ENCODE results near the gene MACROD1.

DNA sequence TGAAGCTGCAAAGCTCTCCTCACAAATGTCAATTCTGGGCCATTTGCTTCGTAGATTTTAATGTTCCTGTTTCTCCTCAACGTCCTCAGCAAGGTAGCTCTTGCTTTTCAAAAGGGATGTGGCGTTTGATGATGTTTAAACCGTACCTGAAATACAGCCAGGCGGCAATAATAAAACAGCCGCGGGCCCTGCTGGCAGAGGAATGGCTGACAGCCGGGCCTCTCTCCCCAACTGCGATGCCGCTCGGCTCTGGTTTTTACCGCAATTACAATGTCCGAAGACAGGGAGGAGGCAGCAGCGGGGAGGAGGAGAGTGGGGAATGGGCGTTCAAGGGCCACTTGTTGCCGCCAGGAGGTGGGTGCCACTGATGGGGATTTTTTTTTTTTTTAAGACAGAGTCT lies 27.5 kb downstream of the MACROD1 start:
- TF ChIP-seq TAF1 (IDR thresholded peaks at IDR 0.05; ENCODE audit: low read depth) (no peak), TCF12 (IDR thresholded peaks at IDR 0.05; ENCODE audit: low read depth) (no peak), CEBPB (IDR thresholded peaks at IDR 0.05) (no peak), EP300 (IDR thresholded peaks at IDR 0.05; ENCODE audit: borderline replicate concordance) (no peak), YY1 (IDR thresholded peaks at IDR 0.05; ENCODE audit: low read depth) (no peak), EGR1 (IDR thresholded peaks at IDR 0.05) (no peak), CREB1 (IDR thresholded peaks at IDR 0.05; ENCODE audit: low read depth) (no peak)
- TF ChIP-seq, protein P1, sequence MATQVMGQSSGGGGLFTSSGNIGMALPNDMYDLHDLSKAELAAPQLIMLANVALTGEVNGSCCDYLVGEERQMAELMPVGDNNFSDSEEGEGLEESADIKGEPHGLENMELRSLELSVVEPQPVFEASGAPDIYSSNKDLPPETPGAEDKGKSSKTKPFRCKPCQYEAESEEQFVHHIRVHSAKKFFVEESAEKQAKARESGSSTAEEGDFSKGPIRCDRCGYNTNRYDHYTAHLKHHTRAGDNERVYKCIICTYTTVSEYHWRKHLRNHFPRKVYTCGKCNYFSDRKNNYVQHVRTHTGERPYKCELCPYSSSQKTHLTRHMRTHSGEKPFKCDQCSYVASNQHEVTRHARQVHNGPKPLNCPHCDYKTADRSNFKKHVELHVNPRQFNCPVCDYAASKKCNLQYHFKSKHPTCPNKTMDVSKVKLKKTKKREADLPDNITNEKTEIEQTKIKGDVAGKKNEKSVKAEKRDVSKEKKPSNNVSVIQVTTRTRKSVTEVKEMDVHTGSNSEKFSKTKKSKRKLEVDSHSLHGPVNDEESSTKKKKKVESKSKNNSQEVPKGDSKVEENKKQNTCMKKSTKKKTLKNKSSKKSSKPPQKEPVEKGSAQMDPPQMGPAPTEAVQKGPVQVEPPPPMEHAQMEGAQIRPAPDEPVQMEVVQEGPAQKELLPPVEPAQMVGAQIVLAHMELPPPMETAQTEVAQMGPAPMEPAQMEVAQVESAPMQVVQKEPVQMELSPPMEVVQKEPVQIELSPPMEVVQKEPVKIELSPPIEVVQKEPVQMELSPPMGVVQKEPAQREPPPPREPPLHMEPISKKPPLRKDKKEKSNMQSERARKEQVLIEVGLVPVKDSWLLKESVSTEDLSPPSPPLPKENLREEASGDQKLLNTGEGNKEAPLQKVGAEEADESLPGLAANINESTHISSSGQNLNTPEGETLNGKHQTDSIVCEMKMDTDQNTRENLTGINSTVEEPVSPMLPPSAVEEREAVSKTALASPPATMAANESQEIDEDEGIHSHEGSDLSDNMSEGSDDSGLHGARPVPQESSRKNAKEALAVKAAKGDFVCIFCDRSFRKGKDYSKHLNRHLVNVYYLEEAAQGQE (IDR thresholded peaks at IDR 0.05; ENCODE audit: low read depth): no peak
- TF ChIP-seq, protein P2, sequence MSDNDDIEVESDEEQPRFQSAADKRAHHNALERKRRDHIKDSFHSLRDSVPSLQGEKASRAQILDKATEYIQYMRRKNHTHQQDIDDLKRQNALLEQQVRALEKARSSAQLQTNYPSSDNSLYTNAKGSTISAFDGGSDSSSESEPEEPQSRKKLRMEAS (IDR thresholded peaks at IDR 0.05): no peak

Data from Ishikawa (cell line).